Endothelial cell of umbilical vein (primary cell): Measurements from ENCODE around the gene CCDC185. TPM values are rescaled to one million over a fixed set of nuclear protein-coding genes. Genes with fewer than 3 reads are reported as not detected.

ENCODE experiments used
- BruUV-seq: library from RNA; stranded (reverse); fragments of 400-500 nt; replicated peaks from 2 replicates; lab custom pipeline; 2021; lab: Mats Ljungman, UMichigan
- CTCF ChIA-PET: fragments of 300-600, 350-600 bp; sonication (Branson Sonifier 250); formaldehyde crosslinking; loops from one replicate; lab custom pipeline; 2021; ENCODE audit warnings: antibody characterized with exemption, inconsistent platforms; lab: Charles Lee
- POLR2A ChIA-PET: fragments of 300-600, 350-600 bp; sonication (Branson Sonifier 250); formaldehyde crosslinking; loops from one replicate; lab custom pipeline; 2021; ENCODE audit warnings: antibody characterized with exemption, inconsistent platforms; lab: Charles Lee
- DNase-seq: peaks from one replicate; pipeline ENCODE4 v3.0.0-alpha.2; 2011; ENCODE audit warnings: low read depth, low spot score
- FAIRE-seq: peaks from 2 replicates; lab custom pipeline; 2011; peaks lifted over from hg19 to GRCh38; lab: Jason Lieb, UNC
- H2AFZ ChIP-seq: 2 replicates; pipeline ENCODE4 v1.6.0; 2012; ENCODE audit warnings: low read depth, low read length, control low read depth, inconsistent platforms
- H3K27ac ChIP-seq: 2 replicates; pipeline ENCODE4 v1.5.1; 2011; ENCODE audit warnings: low read depth, mild to moderate bottlenecking, control low read depth, low read length, moderate library complexity; ENCODE audit not compliant: insufficient read depth
- H3K27me3 ChIP-seq, 2 experiments: 2 replicates each; pipeline versions ENCODE4 v1.6.0 to v1.6.1; 2011; ENCODE audit warnings: low read length in 2 of 2, mixed read lengths in 1 of 2; ENCODE audit not compliant: control insufficient read depth in 2 of 2, insufficient read depth in 2 of 2
- H3K36me3 ChIP-seq, 2 experiments: 2 replicates in 1 of 2; 3 replicates in 1 of 2; pipeline ENCODE4 v1.5.1; 2011; ENCODE audit warnings: low read length in 2 of 2, mild to moderate bottlenecking in 1 of 2, moderate library complexity in 1 of 2; ENCODE audit not compliant: control insufficient read depth in 2 of 2, insufficient read depth in 2 of 2; ENCODE audit errors: extremely low read depth in 1 of 2
- H3K4me1 ChIP-seq: 3 replicates; pipeline ENCODE4 v1.5.1; 2011; ENCODE audit warnings: mild to moderate bottlenecking, low read length; ENCODE audit not compliant: control insufficient read depth, insufficient read depth; ENCODE audit errors: extremely low read depth
- H3K4me2 ChIP-seq: 2 replicates; pipeline ENCODE4 v1.6.1; 2011; ENCODE audit warnings: low read length, control low read depth, mixed read lengths; ENCODE audit not compliant: insufficient read depth
- H3K4me3 ChIP-seq, 3 experiments: fragments of 200-600 bp in 1 of 3; sonication (generic), shearing (Covaris generic) in 1 of 3; replicated peaks in 1 of 3; 2 replicates each; pipeline ENCODE4 v1.5.1; 2011 to 2016; ENCODE audit warnings: control low read depth in 3 of 3, low read length in 3 of 3, mild to moderate bottlenecking in 2 of 3, inconsistent platforms in 1 of 3, low read depth in 1 of 3, moderate library complexity in 1 of 3; ENCODE audit not compliant: insufficient read depth in 1 of 3
- H3K79me2 ChIP-seq: 2 replicates; pipeline ENCODE4 v1.6.0; 2012; ENCODE audit warnings: low read length, inconsistent platforms; ENCODE audit not compliant: control insufficient read depth, insufficient read depth
- H3K9ac ChIP-seq: replicated peaks from 2 replicates; pipeline ENCODE3; 2011; ENCODE audit warnings: low read length, control low read depth; ENCODE audit not compliant: insufficient read depth; ENCODE audit errors: extremely low read depth
- H3K9me1 ChIP-seq: replicated peaks from 3 replicates; pipeline ENCODE4 v1.6.0; 2011; ENCODE audit warnings: mild to moderate bottlenecking, low read length; ENCODE audit not compliant: control insufficient read depth, insufficient read depth; ENCODE audit errors: extremely low read depth
- H3K9me3 ChIP-seq: replicated peaks from 2 replicates; pipeline ENCODE4 v1.5.1; 2012; ENCODE audit warnings: low read length, inconsistent platforms; ENCODE audit not compliant: control insufficient read depth, insufficient read depth
- H4K20me1 ChIP-seq: replicated peaks from 2 replicates; pipeline ENCODE3; 2011; ENCODE audit warnings: mild to moderate bottlenecking, low read length; ENCODE audit not compliant: control insufficient read depth, insufficient read depth; ENCODE audit errors: extremely low read depth
- CTCF ChIP-seq, 2 donors: IDR thresholded peaks; 1 replicate in 1 of 2; 2 replicates in 1 of 2; pipeline ENCODE4 v1.5.1; 2011; ENCODE audit warnings: low read length in 2 of 2, mild to moderate bottlenecking in 2 of 2, moderate library complexity in 2 of 2, control low read depth in 1 of 2, inconsistent platforms in 1 of 2, low read depth in 1 of 2; ENCODE audit not compliant: insufficient read depth in 1 of 2; ENCODE audit errors: extremely low read depth in 1 of 2
- EZH2 ChIP-seq: IDR thresholded peaks from 2 replicates; pipeline ENCODE4 v1.6.1; 2012; ENCODE audit warnings: borderline replicate concordance, low read depth, mild to moderate bottlenecking, moderate library complexity, low read length, inconsistent platforms; ENCODE audit not compliant: severe bottlenecking
- FOS ChIP-seq: IDR thresholded peaks from 2 replicates; pipeline ENCODE4 v1.6.1; 2011; ENCODE audit warnings: mild to moderate bottlenecking, low read length, moderate library complexity, borderline replicate concordance; ENCODE audit not compliant: insufficient read depth
- GATA2 ChIP-seq: IDR thresholded peaks from 2 replicates; pipeline ENCODE4 v1.7.0; 2011; ENCODE audit warnings: low read depth, mild to moderate bottlenecking, moderate library complexity, mixed read lengths, low read length; ENCODE audit not compliant: insufficient read length, insufficient read depth
- JUN ChIP-seq: IDR thresholded peaks from 2 replicates; pipeline ENCODE4 v1.6.1; 2011; ENCODE audit warnings: borderline replicate concordance, low read depth; ENCODE audit not compliant: insufficient read length, insufficient read depth
- MAX ChIP-seq: IDR thresholded peaks from 2 replicates; pipeline ENCODE4 v1.6.1; 2011; ENCODE audit not compliant: insufficient read depth, insufficient read length
- MYC ChIP-seq: IDR thresholded peaks from one replicate; pipeline ENCODE4 v1.6.1; 2011; ENCODE audit warnings: mild to moderate bottlenecking, low read depth, low read length
- POLR2A ChIP-seq: IDR thresholded peaks from 2 replicates; pipeline ENCODE4 v1.6.1; 2012; ENCODE audit warnings: low read depth, mild to moderate bottlenecking, control low read depth, low read length
- POLR2AphosphoS5 ChIP-seq: IDR thresholded peaks from 2 replicates; pipeline ENCODE4 v1.6.1; 2012; ENCODE audit warnings: low read depth, mild to moderate bottlenecking, control low read depth, low read length, moderate library complexity; ENCODE audit not compliant: insufficient read depth
- dilution Hi-C: fragments of 300-500 bp; cut with MboI; formaldehyde crosslinking; loops from one replicate; pipeline ENCODE4 v1.15.0; 2019; ENCODE audit warnings: low sequenced_read_pairs; ENCODE audit not compliant: extremely low pct_ligation_motif_present
- intact Hi-C: fragments of 100-400 bp; cut with micrococcal nuclease; formaldehyde crosslinking; loops from one replicate; pipeline ENCODE4 v1.10.0; 2022
- polyA plus RNA-seq, 4 experiments: library from polyadenylated mRNA; depleted of rRNA in 3 of 4; stranded (reverse) in 3 of 4; unstranded in 1 of 4; fragments of >200 nt; gene quantifications; 2 replicates each; pipeline versions ENCODE4 v1.2.1 to v1.2.3, GENCODE V29; 2011 to 2012; ENCODE audit warnings: missing spikeins in 1 of 4
- total RNA-seq: library from RNA; stranded (reverse); gene quantifications from 2 replicates; pipeline ENCODE4 v1.2.3, GENCODE V29; 2021

The CCDC185 gene
- total and polyA plus RNA-seq, 2 donors (not counting 3 experiments of a cell fraction or from before 2014, with no cell fraction given): not detected

- no TSS peak for BruUV-seq
- Histone ChIP-seq H3K9me1 (no peaks in the 10 kb centered on the region), H2AFZ (no peak overlapping the region), H3K36me3 (no peaks in the 10 kb centered on the region), H3K4me2 (no peak overlapping the region), H3K9ac (no peak overlapping the region), H4K20me1 (no peaks in the 10 kb centered on the region), H3K4me3 (no peak overlapping the region), H3K27me3 (peaks cover 0 to 6% of the 10 kb centered on the region in 2 experiments), H3K4me1 (no peaks in the 10 kb centered on the region), H3K79me2 (no peaks in the 10 kb centered on the region), H3K9me3 (no peaks in the 10 kb centered on the region), H3K27ac (no peak overlapping the region)
- no peak for DNase-seq
- intact Hi-C loops: no loop called here
- ChIA-PET POLR2A (no interaction called here), CTCF (no interaction called here)
- no peak for TF ChIP-seq FOS
- TF ChIP-seq JUN: no peak
- no peak for TF ChIP-seq MYC
- TF ChIP-seq GATA2: no peak
- no peak for TF ChIP-seq POLR2A
- TF ChIP-seq EZH2: no peak
- TF ChIP-seq CTCF (IDR thresholded peaks at IDR 0.05; ENCODE audit: extremely low read depth in 1 of 2, insufficient read depth in 1 of 2, low read depth in 1 of 2, low read length in 2 of 2): no peak
- no peak for TF ChIP-seq MAX
- TF ChIP-seq POLR2AphosphoS5: no peak
- no peak for FAIRE-seq
- dilution Hi-C loops: no loop called here
Observed at GRCh38 chr1:223345720-223346119, 47.5 kb upstream of the CCDC185 start.
